ENCODE data around the gene RAB11FIP2.
A peak's percentile ranks its signal among the peaks of the same experiment; 100 is the strongest.

RAB11FIP2 gene

GRCh38 chr10:118045158-118045836 lies 1.4 kb downstream of the RAB11FIP2 start:
- Mint-ChIP-seq H3K9me3 (ENCODE audit: low read depth) (no peaks in the 10 kb centered on the region), H3K4me3 (peak overlapping the region; percentile 95), H3K4me1 (ENCODE audit: low read depth) (peaks cover 56% of the 10 kb centered on the region), H3K27ac (peak overlapping the region; percentile 82), H3K27me3 (no peaks in the 10 kb centered on the region), H3K36me3 (peaks cover 2% of the 10 kb centered on the region)

GRCh38 chr10:118042827-118043242 lies 3.9 kb downstream of the RAB11FIP2 start:
- Mint-ChIP-seq H3K4me3 (peak overlapping the region; percentile 17), H3K9me3 (ENCODE audit: low read depth) (no peaks in the 10 kb centered on the region), H3K36me3 (peaks cover 4% of the 10 kb centered on the region), H3K27me3 (no peaks in the 10 kb centered on the region), H3K4me1 (ENCODE audit: low read depth) (peaks cover 66% of the 10 kb centered on the region), H3K27ac (no peak overlapping the region)

- no peak overlapping the region for H3K27ac Mint-ChIP-seq
- no peaks in the 10 kb centered on the region for H3K9me3 Mint-ChIP-seq (ENCODE audit: low read depth)
- peak overlapping the region; percentile 28 for H3K4me3 Mint-ChIP-seq
- H3K4me1 Mint-ChIP-seq (ENCODE audit: low read depth), result peaks cover 63% of the 10 kb centered on the region
- peaks cover 4% of the 10 kb centered on the region for H3K36me3 Mint-ChIP-seq
- no peaks in the 10 kb centered on the region for H3K27me3 Mint-ChIP-seq
Measured at GRCh38 chr10:118042336-118042735, 4.4 kb downstream of the RAB11FIP2 start.

- Mint-ChIP-seq H3K4me3 (no peak overlapping the region), H3K9me3 (ENCODE audit: low read depth) (no peaks in the 10 kb centered on the region), H3K4me1 (ENCODE audit: low read depth) (peaks cover 69% of the 10 kb centered on the region), H3K36me3 (peaks cover 4% of the 10 kb centered on the region), H3K27ac (no peak overlapping the region), H3K27me3 (no peaks in the 10 kb centered on the region)
Measured at GRCh38 chr10:118041316-118041715, 5.4 kb downstream of the RAB11FIP2 start.

- Mint-ChIP-seq H3K4me1 (ENCODE audit: low read depth) (peaks cover 43% of the 10 kb centered on the region), H3K27ac (no peak overlapping the region), H3K36me3 (peaks cover 10% of the 10 kb centered on the region), H3K4me3 (no peak overlapping the region), H3K27me3 (no peaks in the 10 kb centered on the region), H3K9me3 (ENCODE audit: low read depth) (no peaks in the 10 kb centered on the region)
Measured at GRCh38 chr10:118036281-118036875, 10.4 kb downstream of the RAB11FIP2 start.

GRCh38 chr10:118035354-118036005 lies 11.3 kb downstream of the RAB11FIP2 start:
- peak overlapping the region; percentile 22 for H3K27ac Mint-ChIP-seq

GRCh38 chr10:118034791-118035261 lies 11.9 kb downstream of the RAB11FIP2 start:
- Mint-ChIP-seq H3K4me1 (ENCODE audit: low read depth) (peaks cover 36% of the 10 kb centered on the region), H3K9me3 (ENCODE audit: low read depth) (no peaks in the 10 kb centered on the region), H3K27ac (no peak overlapping the region), H3K4me3 (no peak overlapping the region), H3K27me3 (no peaks in the 10 kb centered on the region), H3K36me3 (peaks cover 8% of the 10 kb centered on the region)

More at GRCh38 chr10:118035354-118036005, 11.3 kb downstream of the RAB11FIP2 start:
- H3K9me3 Mint-ChIP-seq (ENCODE audit: low read depth), result no peaks in the 10 kb centered on the region
- H3K4me1 Mint-ChIP-seq (ENCODE audit: low read depth), result peaks cover 41% of the 10 kb centered on the region
- no peaks in the 10 kb centered on the region for H3K27me3 Mint-ChIP-seq
- peak overlapping the region; percentile 36 for H3K4me3 Mint-ChIP-seq
- H3K36me3 Mint-ChIP-seq, result peaks cover 12% of the 10 kb centered on the region

GRCh38 chr10:118033905-118034304 lies 12.8 kb downstream of the RAB11FIP2 start:
- H3K27ac Mint-ChIP-seq, result no peak overlapping the region
- H3K9me3 Mint-ChIP-seq (ENCODE audit: low read depth), result no peaks in the 10 kb centered on the region
- peaks cover 8% of the 10 kb centered on the region for H3K36me3 Mint-ChIP-seq
- no peaks in the 10 kb centered on the region for H3K27me3 Mint-ChIP-seq
- H3K4me1 Mint-ChIP-seq (ENCODE audit: low read depth), result peaks cover 36% of the 10 kb centered on the region
- no peak overlapping the region for H3K4me3 Mint-ChIP-seq

- Mint-ChIP-seq H3K9me3 (ENCODE audit: low read depth) (no peaks in the 10 kb centered on the region), H3K27me3 (no peaks in the 10 kb centered on the region), H3K36me3 (peaks cover 13% of the 10 kb centered on the region), H3K4me3 (no peak overlapping the region), H3K27ac (no peak overlapping the region), H3K4me1 (ENCODE audit: low read depth) (peaks cover 37% of the 10 kb centered on the region)
Measured at GRCh38 chr10:118032564-118032963, 14.2 kb downstream of the RAB11FIP2 start.

GRCh38 chr10:118031351-118032075 lies 15.2 kb downstream of the RAB11FIP2 start:
- peaks cover 15% of the 10 kb centered on the region for H3K36me3 Mint-ChIP-seq
- peaks cover 29% of the 10 kb centered on the region for H3K4me1 Mint-ChIP-seq (ENCODE audit: low read depth)
- no peak overlapping the region for H3K4me3 Mint-ChIP-seq
- no peak overlapping the region for H3K27ac Mint-ChIP-seq
- no peaks in the 10 kb centered on the region for H3K9me3 Mint-ChIP-seq (ENCODE audit: low read depth)
- no peaks in the 10 kb centered on the region for H3K27me3 Mint-ChIP-seq

- Mint-ChIP-seq H3K9me3 (ENCODE audit: low read depth) (no peaks in the 10 kb centered on the region), H3K4me3 (no peak overlapping the region), H3K36me3 (peaks cover 15% of the 10 kb centered on the region), H3K27me3 (no peaks in the 10 kb centered on the region), H3K4me1 (ENCODE audit: low read depth) (peaks cover 16% of the 10 kb centered on the region), H3K27ac (no peak overlapping the region)
Measured at GRCh38 chr10:118028619-118029018, 18.1 kb downstream of the RAB11FIP2 start.

- H3K4me1 Mint-ChIP-seq (ENCODE audit: low read depth), result peaks cover 16% of the 10 kb centered on the region
Measured at GRCh38 chr10:118027397-118027796, 19.3 kb downstream of the RAB11FIP2 start.

GRCh38 chr10:118026936-118027335 lies 19.8 kb downstream of the RAB11FIP2 start:
- no peaks in the 10 kb centered on the region for H3K9me3 Mint-ChIP-seq (ENCODE audit: low read depth)
- H3K4me1 Mint-ChIP-seq (ENCODE audit: low read depth), result peaks cover 16% of the 10 kb centered on the region
- no peak overlapping the region for H3K4me3 Mint-ChIP-seq
- H3K27me3 Mint-ChIP-seq, result no peaks in the 10 kb centered on the region
- H3K36me3 Mint-ChIP-seq, result peaks cover 9% of the 10 kb centered on the region
- H3K27ac Mint-ChIP-seq, result no peak overlapping the region

More at GRCh38 chr10:118027397-118027796, 19.3 kb downstream of the RAB11FIP2 start:
- H3K27ac Mint-ChIP-seq, result no peak overlapping the region
- peaks cover 11% of the 10 kb centered on the region for H3K36me3 Mint-ChIP-seq
- H3K27me3 Mint-ChIP-seq, result no peaks in the 10 kb centered on the region
- no peaks in the 10 kb centered on the region for H3K9me3 Mint-ChIP-seq (ENCODE audit: low read depth)
- no peak overlapping the region for H3K4me3 Mint-ChIP-seq

- Mint-ChIP-seq H3K4me1 (ENCODE audit: low read depth) (no peaks in the 10 kb centered on the region), H3K4me3 (no peak overlapping the region), H3K36me3 (peaks cover 2% of the 10 kb centered on the region), H3K9me3 (ENCODE audit: low read depth) (no peaks in the 10 kb centered on the region), H3K27ac (no peak overlapping the region), H3K27me3 (no peaks in the 10 kb centered on the region)
Measured at GRCh38 chr10:118020365-118020764, 26.4 kb downstream of the RAB11FIP2 start.

GRCh38 chr10:118017850-118018249 lies 28.9 kb downstream of the RAB11FIP2 start:
- Mint-ChIP-seq H3K4me3 (no peak overlapping the region), H3K27ac (no peak overlapping the region), H3K9me3 (ENCODE audit: low read depth) (no peaks in the 10 kb centered on the region), H3K27me3 (no peaks in the 10 kb centered on the region), H3K36me3 (peaks cover 6% of the 10 kb centered on the region), H3K4me1 (ENCODE audit: low read depth) (no peaks in the 10 kb centered on the region)
